Measurements from ENCODE around the gene MC1R.

Gene MC1R

GRCh38 chr16:89895482-89896250 lies 23.0 kb upstream of the MC1R start:
- in situ Hi-C loops (cut with HindIII; ENCODE audit: low sequenced_read_pairs): no loop called here

- in situ Hi-C loops (cut with HindIII; ENCODE audit: low sequenced_read_pairs): no loop called here
These were observed 21.5 kb upstream of the MC1R start for GRCh38 chr16:89897204-89897603.

DNA sequence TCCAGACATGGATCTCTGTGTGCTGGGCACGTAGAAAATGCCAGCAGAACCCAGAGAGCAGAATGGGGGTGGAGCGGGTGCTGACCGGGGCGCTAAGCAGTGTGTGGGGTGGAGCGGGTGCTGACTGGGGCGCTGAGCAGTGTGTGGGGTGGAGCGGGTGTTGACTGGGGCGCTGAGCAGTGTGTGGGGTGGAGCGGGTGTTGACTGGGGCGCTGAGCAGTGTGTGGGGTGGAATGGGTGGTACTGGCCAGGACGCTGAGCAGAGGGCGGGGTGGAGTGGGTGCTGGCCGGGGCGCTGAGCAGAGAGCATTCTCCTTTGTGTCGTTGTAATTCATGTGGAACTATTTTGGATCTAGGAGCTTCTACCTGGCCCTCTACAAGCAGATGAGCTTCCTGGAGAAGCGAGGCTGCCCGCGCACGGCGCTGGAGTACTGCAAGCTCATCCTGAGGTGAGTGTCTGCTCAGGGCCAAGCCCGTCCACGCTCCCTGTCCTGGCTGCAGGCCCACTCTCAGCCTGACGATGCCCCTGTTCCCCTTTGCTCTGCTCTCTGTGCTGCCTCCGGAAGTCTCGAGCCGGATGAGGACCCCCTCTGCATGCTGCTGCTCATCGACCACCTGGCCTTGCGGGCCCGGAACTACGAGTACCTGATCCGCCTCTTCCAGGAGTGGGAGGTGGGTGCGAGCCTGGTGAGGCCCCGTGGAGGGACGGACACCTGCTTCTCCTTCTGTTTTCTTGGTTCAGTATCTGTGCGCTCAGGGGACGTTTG lies 20.3 kb upstream of the MC1R start:
- in situ Hi-C loops (cut with HindIII; ENCODE audit: low sequenced_read_pairs): no loop called here

DNA sequence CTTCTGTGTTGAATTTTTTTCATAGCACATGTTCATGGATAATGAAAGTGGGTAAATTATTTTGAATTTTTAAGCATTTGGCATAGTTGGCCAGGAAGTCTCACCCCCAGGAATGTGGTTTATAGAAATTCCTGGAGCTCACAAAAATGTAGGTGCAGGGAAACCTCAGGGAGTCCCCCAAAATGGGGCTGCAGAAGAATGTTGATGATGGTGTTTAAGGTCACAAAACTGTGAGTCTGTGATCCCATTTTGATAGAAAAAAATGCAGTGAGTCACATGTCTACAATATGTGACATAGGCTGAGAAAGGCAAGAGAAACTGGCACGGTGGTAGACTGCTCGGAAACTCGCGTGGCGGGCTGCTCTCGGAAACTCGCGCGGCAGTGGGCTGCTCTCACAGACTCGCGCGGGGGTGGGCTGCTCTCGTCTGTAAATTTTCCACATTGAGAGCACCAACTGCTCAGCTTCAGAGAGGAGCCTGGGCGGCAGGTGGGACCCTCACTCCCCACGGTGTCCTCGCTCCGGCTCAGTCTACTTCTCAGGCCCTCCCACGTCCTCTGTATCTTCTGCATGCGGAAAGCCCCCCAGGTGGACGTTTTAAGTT lies 18.7 kb upstream of the MC1R start:
- in situ Hi-C loops (cut with HindIII; ENCODE audit: low sequenced_read_pairs): no loop called here

- in situ Hi-C loops (cut with HindIII; ENCODE audit: low sequenced_read_pairs): no loop called here
These were observed 17.8 kb upstream of the MC1R start for GRCh38 chr16:89900885-89901284.

DNA sequence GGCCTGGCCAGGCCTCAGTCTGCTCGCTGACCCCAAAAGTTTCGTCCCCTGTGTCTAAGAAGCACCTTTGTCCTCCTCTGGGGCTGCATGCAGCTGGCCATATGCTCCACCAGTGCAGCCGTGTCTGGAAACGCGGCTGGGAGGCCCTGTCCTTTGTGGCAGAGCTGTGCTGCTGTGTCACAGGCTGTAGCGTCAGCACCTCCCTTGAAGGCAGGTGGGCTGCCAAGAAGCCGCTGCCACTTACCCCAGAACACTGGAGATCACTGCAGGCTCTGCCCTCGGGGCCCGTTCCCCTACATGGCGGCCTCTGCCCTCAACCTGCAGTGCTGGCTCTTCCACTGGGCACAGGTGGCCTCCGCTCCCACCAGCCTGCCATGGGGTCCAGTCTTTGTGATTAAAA lies 15.7 kb upstream of the MC1R start:
- in situ Hi-C loops (cut with HindIII; ENCODE audit: low sequenced_read_pairs): no loop called here

- in situ Hi-C loops (cut with HindIII; ENCODE audit: low sequenced_read_pairs): no loop called here
These were observed 14.7 kb upstream of the MC1R start for GRCh38 chr16:89903908-89904515.

DNA sequence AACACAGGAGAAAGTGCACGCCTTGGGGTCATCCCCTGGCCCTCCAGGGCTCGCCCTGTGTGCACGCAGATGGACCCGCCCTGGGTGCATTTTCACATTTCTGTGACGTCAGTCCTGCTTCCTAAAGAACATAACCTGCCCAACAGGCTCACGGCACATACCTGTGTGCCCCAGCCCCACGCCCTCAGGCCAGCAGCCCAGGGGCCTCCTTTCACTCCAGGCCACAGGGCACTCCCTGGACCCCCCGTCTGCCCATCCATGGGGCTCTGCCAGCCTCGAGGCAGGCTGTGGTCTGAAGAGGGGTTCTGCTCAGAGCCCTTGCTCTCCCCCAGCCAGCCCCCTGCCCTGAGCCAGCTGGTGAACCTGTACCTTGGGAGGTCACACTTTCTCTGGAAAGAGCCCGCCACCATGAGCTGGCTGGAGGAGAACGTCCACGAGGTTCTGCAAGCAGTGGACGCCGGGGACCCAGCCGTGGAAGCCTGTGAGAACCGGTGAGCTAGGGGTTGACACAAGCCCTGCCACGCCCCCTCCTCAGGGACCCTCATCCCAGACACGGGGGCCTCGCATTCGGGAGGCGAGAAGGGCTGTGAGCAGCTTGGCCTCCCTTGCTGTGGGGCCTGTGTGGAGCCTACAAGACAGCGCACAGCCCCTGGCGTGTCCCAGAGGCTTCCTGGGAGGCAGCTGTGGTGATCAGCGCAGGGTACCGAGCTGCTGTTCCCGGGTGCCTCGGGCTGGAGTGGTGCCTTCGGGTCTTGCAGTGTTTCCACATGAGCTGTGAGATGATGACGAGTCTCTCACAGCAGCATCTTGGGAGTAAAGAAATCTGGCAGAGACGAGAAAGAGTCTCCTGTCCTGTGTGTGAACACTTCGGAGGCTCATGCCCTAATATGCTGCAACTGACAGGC lies 13.8 kb upstream of the MC1R start:
- in situ Hi-C loops (cut with HindIII; ENCODE audit: low sequenced_read_pairs): no loop called here

DNA sequence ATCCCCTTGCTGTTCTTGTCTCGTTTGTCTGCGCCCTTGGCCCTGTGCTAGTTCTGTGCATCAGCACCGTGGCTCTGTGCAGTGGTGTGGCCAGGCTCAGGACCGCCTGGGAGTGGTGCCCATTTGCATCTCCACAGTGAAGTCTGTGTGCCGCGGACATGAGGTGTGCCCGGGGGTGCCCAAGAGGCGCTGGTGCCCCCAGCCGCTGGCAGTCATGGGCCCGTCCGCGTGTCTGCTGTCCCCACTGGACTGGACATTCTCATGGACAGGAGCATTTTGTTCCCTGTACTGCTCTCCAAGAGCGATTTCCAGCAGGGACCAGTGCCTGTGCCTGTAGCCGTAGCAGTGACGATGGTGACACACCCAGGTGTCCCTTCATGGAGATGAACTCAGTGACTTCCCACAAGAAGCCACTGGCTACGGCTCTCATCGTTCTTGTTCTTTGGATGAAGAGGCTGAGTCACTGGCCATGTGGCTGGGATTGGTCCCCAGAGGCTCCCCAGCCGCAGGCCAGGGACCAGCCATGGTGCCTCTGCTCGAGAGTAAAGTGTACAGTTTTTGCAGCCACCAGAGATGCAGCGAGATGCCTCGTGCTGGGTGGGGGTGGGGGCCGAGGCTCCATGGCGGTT lies 13.0 kb upstream of the MC1R start:
- in situ Hi-C loops (cut with HindIII; ENCODE audit: low sequenced_read_pairs): no loop called here

DNA sequence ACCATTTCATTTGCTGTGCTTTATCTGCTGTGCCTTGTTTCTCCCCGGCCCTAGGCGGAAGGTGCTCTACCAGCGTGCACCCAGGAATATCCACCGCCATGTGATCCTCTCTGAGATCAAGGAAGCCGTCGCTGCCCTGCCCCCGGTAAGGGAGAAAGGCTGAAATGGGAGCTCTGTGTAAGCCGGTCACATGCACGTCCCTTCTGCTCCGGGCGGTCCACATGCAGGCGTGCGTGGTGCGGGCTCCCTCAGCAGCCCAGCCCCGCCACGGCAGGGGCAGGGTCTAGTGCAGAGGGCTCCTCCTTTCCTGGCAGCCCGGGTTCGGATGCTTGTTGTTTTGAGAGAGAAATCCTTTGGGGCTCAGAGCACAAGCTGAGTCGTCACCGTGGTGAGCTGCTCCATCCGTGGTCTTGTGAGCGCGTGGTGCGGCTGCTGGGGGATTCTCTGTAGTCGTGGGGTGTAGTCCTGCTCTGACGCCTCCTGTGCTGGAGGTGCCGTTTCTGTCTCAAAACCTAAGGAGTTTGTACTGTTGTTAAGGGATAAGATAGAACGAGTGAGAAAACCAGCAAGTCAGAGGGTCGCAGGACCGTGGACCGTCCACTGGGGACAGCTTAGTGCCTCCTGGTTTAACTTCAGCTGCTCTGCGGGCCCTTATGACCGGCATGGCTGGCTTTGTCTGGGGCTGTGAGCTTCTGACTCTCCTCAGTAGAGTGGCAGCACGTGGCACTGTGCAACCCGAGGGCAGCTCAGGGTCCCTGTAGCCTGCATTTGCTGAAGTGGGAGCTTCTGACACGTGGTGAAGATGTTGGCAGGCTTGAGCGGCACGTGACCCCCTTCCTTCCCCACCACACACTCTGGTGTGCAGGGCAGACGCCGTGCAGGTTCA lies 12.3 kb upstream of the MC1R start:
- in situ Hi-C loops (cut with HindIII; ENCODE audit: low sequenced_read_pairs): no loop called here

- in situ Hi-C loops (cut with HindIII; ENCODE audit: low sequenced_read_pairs): no loop called here
These were observed 11.4 kb upstream of the MC1R start for GRCh38 chr16:89907055-89907814.

- in situ Hi-C loops (cut with HindIII; ENCODE audit: low sequenced_read_pairs): no loop called here
These were observed 10.4 kb upstream of the MC1R start for GRCh38 chr16:89908236-89908635.

- in situ Hi-C loops (cut with HindIII; ENCODE audit: low sequenced_read_pairs): no loop called here
These were observed 8.6 kb upstream of the MC1R start for GRCh38 chr16:89909777-89910716.

DNA sequence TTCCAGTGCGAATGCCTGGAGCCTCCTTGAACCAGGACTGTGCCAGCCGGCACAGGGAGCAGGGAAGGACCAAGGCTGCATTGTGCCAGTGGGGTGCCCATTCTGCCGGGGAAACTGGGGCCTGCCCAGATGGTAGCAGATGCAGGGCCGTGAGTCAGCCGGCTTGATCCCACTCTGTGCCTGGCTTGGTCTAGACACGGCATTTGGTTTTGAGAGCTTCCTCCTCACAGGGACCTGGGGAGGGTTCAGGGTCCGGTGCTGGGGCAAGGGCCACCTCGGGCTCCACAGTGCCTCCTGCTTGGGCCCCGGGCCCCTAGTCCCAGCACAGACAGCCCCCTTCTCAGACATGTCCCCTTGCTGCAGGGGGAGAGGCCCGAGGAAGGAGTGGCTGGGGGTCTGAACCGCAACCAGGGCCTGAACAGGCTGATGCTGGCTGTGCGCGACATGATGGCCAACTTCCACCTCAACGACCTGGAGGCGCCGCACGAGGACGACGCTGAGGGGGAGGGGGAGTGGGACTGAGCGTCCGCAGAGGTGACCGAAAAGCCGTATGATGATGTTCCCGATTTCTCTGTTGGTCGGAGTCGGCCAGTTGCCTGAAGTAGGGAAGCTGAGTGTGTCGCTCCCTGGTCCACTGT lies 7.8 kb upstream of the MC1R start:
- in situ Hi-C loops (cut with HindIII; ENCODE audit: low sequenced_read_pairs): no loop called here

DNA sequence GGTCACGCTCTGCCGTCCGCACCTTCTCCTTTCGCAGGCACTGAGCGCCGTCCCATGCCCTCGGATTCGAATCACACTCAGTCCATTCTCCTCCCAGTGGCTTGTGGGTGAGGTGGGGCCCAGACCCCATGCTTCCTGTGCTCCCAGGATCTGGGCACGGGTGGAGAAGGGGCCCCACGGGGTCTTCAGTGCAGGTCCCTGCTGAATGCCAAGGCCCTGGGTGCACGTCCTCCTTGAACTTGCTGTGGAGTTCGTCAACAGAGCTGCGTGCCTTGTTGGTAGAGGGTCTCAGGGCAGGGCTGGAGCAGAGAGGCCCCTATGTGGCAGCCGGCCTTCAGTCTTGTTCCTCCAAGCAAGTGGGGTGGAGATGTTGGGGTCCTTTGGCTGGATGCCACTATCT lies 7.3 kb upstream of the MC1R start:
- in situ Hi-C loops (cut with HindIII; ENCODE audit: low sequenced_read_pairs): no loop called here

- in situ Hi-C loops (cut with HindIII; ENCODE audit: low sequenced_read_pairs): no loop called here
These were observed 6.5 kb upstream of the MC1R start for GRCh38 chr16:89912143-89912542.

- in situ Hi-C loops (cut with HindIII; ENCODE audit: low sequenced_read_pairs): no loop called here
These were observed 6.0 kb upstream of the MC1R start for GRCh38 chr16:89912627-89913026.

All from endothelial cell of hepatic sinusoid (primary cell).